ENCODE measurements around the gene MALL. TPM values are rescaled to one million over a fixed set of nuclear protein-coding genes. Genes with fewer than 3 reads are reported as not detected.
"Not testable (repeated sequence)": the region's sequence is repeated elsewhere in the genome, so short reads cannot be mapped to it uniquely, and the experiment has no call there.

MALL gene
- total RNA-seq, 1 donor from 2014 or later = not detected

GRCh38 chr2:110083162-110083561 is 32.5 kb downstream of the MALL start:
- H3K27me3 Mint-ChIP-seq; POLR2A ChIA-PET; CTCF ChIA-PET; H3K27ac Mint-ChIP-seq; H3K4me1 Mint-ChIP-seq; H3K36me3 Mint-ChIP-seq (ENCODE audit: low read depth); H3K4me3 Mint-ChIP-seq; H3K9me3 Mint-ChIP-seq; DNase-seq; intact Hi-C loops (cut with micrococcal nuclease); ATAC-seq (ENCODE audit: low read depth): not testable (repeated sequence)

- H3K27ac Mint-ChIP-seq; CTCF ChIA-PET; ATAC-seq (ENCODE audit: low read depth); H3K36me3 Mint-ChIP-seq (ENCODE audit: low read depth); intact Hi-C loops (cut with micrococcal nuclease); H3K27me3 Mint-ChIP-seq; H3K4me3 Mint-ChIP-seq; POLR2A ChIA-PET; H3K4me1 Mint-ChIP-seq; DNase-seq; H3K9me3 Mint-ChIP-seq: not testable (repeated sequence)
Measured at GRCh38 chr2:110078104-110078503, 37.5 kb downstream of the MALL start.

- ATAC-seq (ENCODE audit: low read depth); H3K36me3 Mint-ChIP-seq (ENCODE audit: low read depth); H3K27ac Mint-ChIP-seq; POLR2A ChIA-PET; DNase-seq; H3K27me3 Mint-ChIP-seq; CTCF ChIA-PET; H3K9me3 Mint-ChIP-seq; H3K4me1 Mint-ChIP-seq; intact Hi-C loops (cut with micrococcal nuclease); H3K4me3 Mint-ChIP-seq: not testable (repeated sequence)
Measured at GRCh38 chr2:110075896-110076295, 39.7 kb downstream of the MALL start.

- H3K27ac Mint-ChIP-seq; H3K36me3 Mint-ChIP-seq (ENCODE audit: low read depth); H3K4me1 Mint-ChIP-seq; H3K27me3 Mint-ChIP-seq; CTCF ChIA-PET; intact Hi-C loops (cut with micrococcal nuclease); H3K4me3 Mint-ChIP-seq; POLR2A ChIA-PET; ATAC-seq (ENCODE audit: low read depth); H3K9me3 Mint-ChIP-seq; DNase-seq: not testable (repeated sequence)
Measured at GRCh38 chr2:110069869-110070268, 45.8 kb downstream of the MALL start.

- H3K36me3 Mint-ChIP-seq (ENCODE audit: low read depth); H3K4me3 Mint-ChIP-seq; POLR2A ChIA-PET; DNase-seq; CTCF ChIA-PET; ATAC-seq (ENCODE audit: low read depth); intact Hi-C loops (cut with micrococcal nuclease); H3K27ac Mint-ChIP-seq; H3K27me3 Mint-ChIP-seq; H3K4me1 Mint-ChIP-seq; H3K9me3 Mint-ChIP-seq: not testable (repeated sequence)
Measured at GRCh38 chr2:110068153-110068552, 47.5 kb downstream of the MALL start.

GRCh38 chr2:110062332-110062731 is 53.3 kb downstream of the MALL start:
- H3K4me1 Mint-ChIP-seq; intact Hi-C loops (cut with micrococcal nuclease); H3K4me3 Mint-ChIP-seq; H3K27me3 Mint-ChIP-seq; H3K9me3 Mint-ChIP-seq; CTCF ChIA-PET; ATAC-seq (ENCODE audit: low read depth); DNase-seq; H3K27ac Mint-ChIP-seq; POLR2A ChIA-PET; H3K36me3 Mint-ChIP-seq (ENCODE audit: low read depth): not testable (repeated sequence)

- H3K4me3 Mint-ChIP-seq; H3K9me3 Mint-ChIP-seq; ATAC-seq (ENCODE audit: low read depth); CTCF ChIA-PET; H3K27me3 Mint-ChIP-seq; H3K4me1 Mint-ChIP-seq; H3K27ac Mint-ChIP-seq; POLR2A ChIA-PET; H3K36me3 Mint-ChIP-seq (ENCODE audit: low read depth); DNase-seq; intact Hi-C loops (cut with micrococcal nuclease): not testable (repeated sequence)
Measured at GRCh38 chr2:110060550-110060949, 55.1 kb downstream of the MALL start.

GRCh38 chr2:110059694-110060358 is 55.8 kb downstream of the MALL start:
- ATAC-seq (ENCODE audit: low read depth); H3K4me3 Mint-ChIP-seq; CTCF ChIA-PET; H3K4me1 Mint-ChIP-seq; DNase-seq; H3K36me3 Mint-ChIP-seq (ENCODE audit: low read depth); intact Hi-C loops (cut with micrococcal nuclease); POLR2A ChIA-PET; H3K9me3 Mint-ChIP-seq; H3K27me3 Mint-ChIP-seq; H3K27ac Mint-ChIP-seq: not testable (repeated sequence)

- ATAC-seq (ENCODE audit: low read depth); DNase-seq; intact Hi-C loops (cut with micrococcal nuclease); H3K4me1 Mint-ChIP-seq; CTCF ChIA-PET; H3K27me3 Mint-ChIP-seq; H3K4me3 Mint-ChIP-seq; H3K36me3 Mint-ChIP-seq (ENCODE audit: low read depth); H3K9me3 Mint-ChIP-seq; POLR2A ChIA-PET; H3K27ac Mint-ChIP-seq: not testable (repeated sequence)
Measured at GRCh38 chr2:110059009-110059693, 56.5 kb downstream of the MALL start.

- H3K4me1 Mint-ChIP-seq; intact Hi-C loops (cut with micrococcal nuclease); H3K36me3 Mint-ChIP-seq (ENCODE audit: low read depth); POLR2A ChIA-PET; H3K27ac Mint-ChIP-seq; H3K9me3 Mint-ChIP-seq; H3K4me3 Mint-ChIP-seq; H3K27me3 Mint-ChIP-seq; CTCF ChIA-PET; ATAC-seq (ENCODE audit: low read depth); DNase-seq: not testable (repeated sequence)
Measured at GRCh38 chr2:110058034-110058433, 57.6 kb downstream of the MALL start.

- DNase-seq; POLR2A ChIA-PET; H3K36me3 Mint-ChIP-seq (ENCODE audit: low read depth); H3K9me3 Mint-ChIP-seq; CTCF ChIA-PET; H3K27me3 Mint-ChIP-seq; H3K4me1 Mint-ChIP-seq; intact Hi-C loops (cut with micrococcal nuclease); H3K4me3 Mint-ChIP-seq; H3K27ac Mint-ChIP-seq; ATAC-seq (ENCODE audit: low read depth): not testable (repeated sequence)
Measured at GRCh38 chr2:110055819-110056408, 59.7 kb downstream of the MALL start.

GRCh38 chr2:110054521-110055407 is 60.9 kb downstream of the MALL start:
- ATAC-seq (ENCODE audit: low read depth); intact Hi-C loops (cut with micrococcal nuclease); H3K36me3 Mint-ChIP-seq (ENCODE audit: low read depth); H3K4me1 Mint-ChIP-seq; H3K27ac Mint-ChIP-seq; H3K4me3 Mint-ChIP-seq; H3K27me3 Mint-ChIP-seq; DNase-seq; POLR2A ChIA-PET; H3K9me3 Mint-ChIP-seq; CTCF ChIA-PET: not testable (repeated sequence)

All from activated B cell treated with CpG ODN at 0.5 μM for 24 hours (primary cell).